Caco-2 (cell line): ENCODE data around the gene ZNF746. TPM values are rescaled to one million over a fixed set of nuclear protein-coding genes. Genes with fewer than 3 reads are reported as not detected.
"Not testable (repeated sequence)": the region's sequence is repeated elsewhere in the genome, so short reads cannot be mapped to it uniquely, and the experiment has no call there.

ENCODE experiments used
- BruUV-seq: library from RNA; stranded (reverse); fragments of 400-500 nt; replicated peaks from 2 replicates; lab custom pipeline; 2021; lab: Mats Ljungman, UMichigan
- CTCF ChIA-PET: fragments of 300-600 bp; sonication (Branson Sonifier 250); formaldehyde crosslinking; loops from one replicate; lab custom pipeline; 2022; ENCODE audit warnings: antibody characterized with exemption; lab: Charles Lee
- POLR2A ChIA-PET: fragments of 300-600 bp; sonication (Branson Sonifier 250); formaldehyde crosslinking; loops from one replicate; lab custom pipeline; 2022; ENCODE audit warnings: antibody characterized with exemption; lab: Charles Lee
- DNase-seq, 2 experiments: peaks; one replicate each; pipeline versions ENCODE4 v3.0.0 to v3.0.0-alpha.2; 2020 to 2022
- H3K27me3 ChIP-seq: replicated peaks from 2 replicates; pipeline ENCODE4 v1.6.0; 2011; ENCODE audit warnings: low read length; ENCODE audit not compliant: control insufficient read depth, insufficient read depth
- H3K36me3 ChIP-seq: 2 replicates; pipeline ENCODE4 v1.5.1; 2011; ENCODE audit warnings: low read length; ENCODE audit not compliant: control insufficient read depth, insufficient read depth
- H3K4me1 ChIP-seq: fragments of 250-450 bp; sonication (Bioruptor Pico); 2 replicates; pipeline ENCODE4 v1.5.1; 2020; ENCODE audit warnings: mild to moderate bottlenecking
- H3K4me3 ChIP-seq: 2 replicates; pipeline ENCODE4 v1.5.1; 2011; ENCODE audit warnings: low read depth, mild to moderate bottlenecking, control low read depth, low read length
- H3K9me3 ChIP-seq: fragments of 250-450 bp; sonication (Bioruptor Pico); 2 replicates; pipeline ENCODE4 v1.5.1; 2020; ENCODE audit warnings: mild to moderate bottlenecking, moderate library complexity
- H3K27ac Mint-ChIP-seq: one replicate; pipeline ENCODE4 v1.8.0; 2022; ENCODE audit warnings: mixed read lengths; ENCODE audit not compliant: unreplicated experiment
- H3K27me3 Mint-ChIP-seq: one replicate; pipeline ENCODE4 v1.8.0; 2022; ENCODE audit warnings: mixed read lengths; ENCODE audit not compliant: insufficient read depth, unreplicated experiment
- H3K36me3 Mint-ChIP-seq: one replicate; pipeline ENCODE4 v1.8.0; 2022; ENCODE audit warnings: mild to moderate bottlenecking, mixed read lengths; ENCODE audit not compliant: insufficient read depth, unreplicated experiment
- H3K4me1 Mint-ChIP-seq: one replicate; pipeline ENCODE4 v1.8.0; 2022; ENCODE audit warnings: low read depth, mixed read lengths; ENCODE audit not compliant: unreplicated experiment
- H3K4me3 Mint-ChIP-seq: one replicate; pipeline ENCODE4 v1.8.0; 2022; ENCODE audit warnings: mild to moderate bottlenecking, moderate library complexity, mixed read lengths; ENCODE audit not compliant: unreplicated experiment
- H3K9me3 Mint-ChIP-seq: one replicate; pipeline ENCODE4 v1.8.0; 2022; ENCODE audit warnings: mixed read lengths; ENCODE audit not compliant: unreplicated experiment
- intact Hi-C: fragments of 100-400 bp; cut with micrococcal nuclease; formaldehyde crosslinking; loops from one replicate; pipeline ENCODE4 v1.10.0; 2022; ENCODE audit not compliant: unreplicated experiment
- total RNA-seq: library from RNA; stranded (reverse); gene quantifications from 2 replicates; pipeline ENCODE4 v1.2.3, GENCODE V29; 2022
- TF ChIP-seq, protein P1 (sequence below), 2 experiments: fragments of 200-600 bp in 1 of 2; IDR thresholded peaks; 1 replicate in 1 of 2; 2 replicates in 1 of 2; pipeline versions ENCODE4 v1.5.1 to v1.8.0; 2011 to 2022; ENCODE audit warnings: antibody characterized with exemption in 1 of 2, control low read depth in 1 of 2, inconsistent platforms in 1 of 2, low read depth in 1 of 2, low read length in 1 of 2, mild to moderate bottlenecking in 1 of 2, moderate library complexity in 1 of 2; ENCODE audit not compliant: insufficient read depth in 1 of 2, severe bottlenecking in 1 of 2, unreplicated experiment in 1 of 2

The ZNF746 gene
- total RNA-seq, 1 experiment from 2014 or later = 19.3 TPM

DNA sequence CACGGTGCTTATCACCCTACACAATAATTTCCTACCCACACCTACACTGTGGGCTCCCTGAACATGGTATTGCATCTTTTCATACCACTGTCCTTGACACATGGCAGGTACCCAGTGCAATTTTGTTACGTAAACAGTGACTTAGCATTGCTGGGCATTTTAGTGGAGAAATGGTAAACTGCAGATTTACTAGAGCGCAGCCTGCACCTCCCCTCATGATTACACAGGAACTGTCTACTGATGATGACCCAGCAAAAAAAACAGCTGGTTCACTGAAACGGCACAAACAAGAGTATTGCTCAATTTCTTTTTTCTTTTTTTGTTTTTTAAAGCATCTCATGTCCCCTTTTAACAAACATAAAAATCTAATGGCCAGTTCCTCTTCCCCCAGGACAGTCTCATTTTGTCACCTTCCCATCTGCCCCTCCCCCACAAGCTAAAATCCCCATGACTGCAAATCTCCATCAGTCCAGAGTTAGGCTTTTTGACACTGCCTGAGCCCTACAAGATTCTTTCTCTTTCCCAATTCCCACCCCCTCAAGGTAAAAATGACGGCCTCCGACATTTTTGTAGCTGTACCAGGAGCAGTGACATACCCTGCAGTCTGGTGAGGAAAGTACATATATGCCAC is 2.8 kb downstream of the ZNF746 start:
- DNase-seq = no peak
- CTCF ChIA-PET = no interaction called here

DNA sequence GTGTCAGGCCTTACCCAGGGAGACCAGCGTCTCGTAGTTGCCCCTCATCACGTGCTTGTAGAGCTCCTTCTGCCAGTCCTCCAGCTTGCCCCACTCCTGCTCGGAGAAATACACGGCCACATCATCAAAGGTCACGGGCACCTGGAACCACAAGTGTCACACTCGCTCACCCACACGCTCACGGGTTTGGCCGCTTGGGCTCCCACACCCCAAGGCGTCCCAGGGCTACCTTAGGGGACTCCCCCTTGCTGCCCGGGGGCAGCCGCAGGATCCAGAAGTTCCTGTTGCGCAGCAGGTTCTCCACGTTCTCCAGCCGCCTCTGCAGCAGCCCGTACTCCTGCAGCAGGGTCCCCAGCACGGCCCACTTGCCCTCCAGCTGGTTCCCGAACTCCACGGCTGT is 3.6 kb downstream of the ZNF746 start:
- H3K27me3 Mint-ChIP-seq, H3K9me3 ChIP-seq, H3K9me3 Mint-ChIP-seq, DNase-seq, H3K36me3 ChIP-seq, POLR2A ChIA-PET, BruUV-seq, intact Hi-C loops, H3K4me3 Mint-ChIP-seq, H3K4me1 ChIP-seq, CTCF ChIA-PET, H3K27me3 ChIP-seq, H3K27ac Mint-ChIP-seq, H3K4me3 ChIP-seq: not testable (repeated sequence)
- Mint-ChIP-seq H3K36me3 (peaks cover 19% of the 10 kb centered on the region), H3K4me1 (peaks cover 20% of the 10 kb centered on the region)

More for the DNA sequence above, 2.8 kb downstream of the ZNF746 start:
- TF ChIP-seq, protein P1, sequence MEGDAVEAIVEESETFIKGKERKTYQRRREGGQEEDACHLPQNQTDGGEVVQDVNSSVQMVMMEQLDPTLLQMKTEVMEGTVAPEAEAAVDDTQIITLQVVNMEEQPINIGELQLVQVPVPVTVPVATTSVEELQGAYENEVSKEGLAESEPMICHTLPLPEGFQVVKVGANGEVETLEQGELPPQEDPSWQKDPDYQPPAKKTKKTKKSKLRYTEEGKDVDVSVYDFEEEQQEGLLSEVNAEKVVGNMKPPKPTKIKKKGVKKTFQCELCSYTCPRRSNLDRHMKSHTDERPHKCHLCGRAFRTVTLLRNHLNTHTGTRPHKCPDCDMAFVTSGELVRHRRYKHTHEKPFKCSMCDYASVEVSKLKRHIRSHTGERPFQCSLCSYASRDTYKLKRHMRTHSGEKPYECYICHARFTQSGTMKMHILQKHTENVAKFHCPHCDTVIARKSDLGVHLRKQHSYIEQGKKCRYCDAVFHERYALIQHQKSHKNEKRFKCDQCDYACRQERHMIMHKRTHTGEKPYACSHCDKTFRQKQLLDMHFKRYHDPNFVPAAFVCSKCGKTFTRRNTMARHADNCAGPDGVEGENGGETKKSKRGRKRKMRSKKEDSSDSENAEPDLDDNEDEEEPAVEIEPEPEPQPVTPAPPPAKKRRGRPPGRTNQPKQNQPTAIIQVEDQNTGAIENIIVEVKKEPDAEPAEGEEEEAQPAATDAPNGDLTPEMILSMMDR (IDR thresholded peaks at IDR 0.05; ENCODE audit: insufficient read depth in 1 of 2, low read depth in 1 of 2, low read length in 1 of 2, severe bottlenecking in 1 of 2, unreplicated experiment in 1 of 2) = no peak
- Histone ChIP-seq H3K27me3 (no peaks in the 10 kb centered on the region), H3K9me3 (no peaks in the 10 kb centered on the region), H3K36me3 (peaks cover 2% of the 10 kb centered on the region; the same call in 1 of the 2 replicates), H3K4me1 (peaks cover 8% of the 10 kb centered on the region; the same call in 1 of the 2 replicates), H3K4me3 (no peak overlapping the region)
- H3K36me3 Mint-ChIP-seq = peaks cover 15% of the 10 kb centered on the region
- H3K27me3 Mint-ChIP-seq = no peaks in the 10 kb centered on the region
- H3K4me1 Mint-ChIP-seq = peaks cover 20% of the 10 kb centered on the region
- H3K9me3 Mint-ChIP-seq = no peaks in the 10 kb centered on the region
- H3K27ac Mint-ChIP-seq = peak overlapping the region; percentile 42
- intact Hi-C loops = loop anchor here (5.0 kb wide), 1 partner anchor 183 kb away; no protein-coding TSS in a partner anchor
- H3K4me3 Mint-ChIP-seq = no peak overlapping the region
- POLR2A ChIA-PET = no interaction called here
- TSS peak; percentile 12 for BruUV-seq

DNA sequence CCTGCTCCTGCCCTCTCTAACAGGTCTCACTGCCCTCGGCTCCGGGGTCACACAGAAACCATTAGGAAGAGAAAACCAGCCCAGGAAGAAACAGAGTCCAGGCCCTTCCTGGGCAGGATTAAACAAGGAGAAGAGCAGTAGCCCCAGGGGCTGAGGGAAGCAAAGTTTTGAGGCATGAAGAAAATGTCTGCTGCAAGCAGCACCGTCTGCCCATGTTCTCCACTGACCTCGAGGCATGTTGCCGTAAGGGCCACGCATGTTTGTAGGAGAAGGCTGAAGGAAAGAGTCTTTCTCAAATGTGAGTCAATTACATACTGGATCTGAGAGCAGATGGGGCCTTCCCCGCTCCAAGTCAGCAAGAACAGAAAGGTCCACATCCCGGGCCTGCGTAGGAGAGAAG is 4.2 kb downstream of the ZNF746 start:
- no peaks in the 10 kb centered on the region for H3K27me3 Mint-ChIP-seq
- no peaks in the 10 kb centered on the region for H3K9me3 Mint-ChIP-seq
- no TSS peak for BruUV-seq
- H3K27me3 ChIP-seq = no peaks in the 10 kb centered on the region
- H3K4me3 Mint-ChIP-seq = no peak overlapping the region
- H3K9me3 ChIP-seq = no peaks in the 10 kb centered on the region
- ChIA-PET POLR2A (no interaction called here), CTCF (no interaction called here)
- TF ChIP-seq, protein P1 (IDR thresholded peaks at IDR 0.05; ENCODE audit: insufficient read depth in 1 of 2, low read depth in 1 of 2, low read length in 1 of 2, severe bottlenecking in 1 of 2, unreplicated experiment in 1 of 2) = no peak
- DNase-seq = no peak
- peaks cover 20% of the 10 kb centered on the region for H3K4me1 Mint-ChIP-seq
- peaks cover 25% of the 10 kb centered on the region for H3K36me3 Mint-ChIP-seq
- H3K4me1 ChIP-seq = peaks cover 8% of the 10 kb centered on the region; the same call in 1 of the 2 replicates
- peaks cover 2% of the 10 kb centered on the region; the same call in 1 of the 2 replicates for H3K36me3 ChIP-seq
- no peak overlapping the region for H3K4me3 ChIP-seq
- intact Hi-C loops = no loop called here
- no peak overlapping the region for H3K27ac Mint-ChIP-seq
